Activated T-cell treated with anti-CD3 and anti-CD28 coated beads for 1 hour (primary cell): ENCODE measurements around the gene ZNF407.

Experiments used
- DNase-seq: peaks from one replicate; pipeline ENCODE4 v3.0.0-alpha.2; 2020; ENCODE audit warnings: low read depth

Gene ZNF407

GRCh38 chr18:74626049-74626874 lies 28.6 kb downstream of the ZNF407 start:
- DNase-seq = no peak

DNA sequence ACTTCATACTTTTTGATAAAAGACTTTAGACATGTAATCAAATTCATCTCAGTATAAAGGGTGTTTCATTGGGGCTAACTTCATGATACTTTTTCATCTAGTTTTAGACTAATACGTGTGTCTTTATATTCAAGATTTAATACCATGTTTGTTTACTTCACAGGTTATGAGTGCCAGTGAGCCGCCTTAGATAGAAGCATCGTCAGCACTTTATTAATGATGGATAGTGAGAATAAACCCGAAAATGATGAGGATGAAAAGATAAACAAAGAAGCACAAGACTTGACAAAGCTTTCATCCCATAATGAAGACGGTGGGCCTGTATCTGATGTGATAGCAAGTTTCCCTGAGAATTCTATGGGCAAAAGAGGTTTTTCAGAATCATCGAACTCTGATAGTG lies 33.1 kb downstream of the ZNF407 start:
- no peak for DNase-seq

- DNase-seq = no peak
Observed at GRCh38 chr18:74631212-74631611, 33.5 kb downstream of the ZNF407 start.

GRCh38 chr18:74631623-74632350 lies 34.1 kb downstream of the ZNF407 start:
- no peak for DNase-seq

- no peak for DNase-seq
Observed at GRCh38 chr18:74632351-74632679, 34.6 kb downstream of the ZNF407 start.

DNA sequence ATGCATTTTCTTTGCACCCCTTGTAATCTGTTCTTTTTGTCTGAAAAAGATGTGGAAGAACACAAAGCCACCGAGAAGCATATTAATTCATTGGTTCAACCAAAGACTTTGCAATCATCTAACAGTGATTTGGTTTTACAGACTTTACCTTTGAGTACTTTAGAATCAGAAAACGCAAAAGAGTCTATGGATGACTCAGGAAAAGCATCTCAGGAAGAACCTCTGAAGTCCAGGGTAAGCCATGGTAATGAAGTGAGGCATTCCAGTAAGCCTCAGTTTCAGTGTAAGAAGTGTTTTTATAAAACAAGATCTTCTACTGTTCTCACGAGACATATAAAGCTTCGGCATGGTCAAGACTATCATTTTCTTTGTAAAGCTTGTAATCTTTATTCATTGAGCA lies 35.2 kb downstream of the ZNF407 start:
- no peak for DNase-seq

DNA sequence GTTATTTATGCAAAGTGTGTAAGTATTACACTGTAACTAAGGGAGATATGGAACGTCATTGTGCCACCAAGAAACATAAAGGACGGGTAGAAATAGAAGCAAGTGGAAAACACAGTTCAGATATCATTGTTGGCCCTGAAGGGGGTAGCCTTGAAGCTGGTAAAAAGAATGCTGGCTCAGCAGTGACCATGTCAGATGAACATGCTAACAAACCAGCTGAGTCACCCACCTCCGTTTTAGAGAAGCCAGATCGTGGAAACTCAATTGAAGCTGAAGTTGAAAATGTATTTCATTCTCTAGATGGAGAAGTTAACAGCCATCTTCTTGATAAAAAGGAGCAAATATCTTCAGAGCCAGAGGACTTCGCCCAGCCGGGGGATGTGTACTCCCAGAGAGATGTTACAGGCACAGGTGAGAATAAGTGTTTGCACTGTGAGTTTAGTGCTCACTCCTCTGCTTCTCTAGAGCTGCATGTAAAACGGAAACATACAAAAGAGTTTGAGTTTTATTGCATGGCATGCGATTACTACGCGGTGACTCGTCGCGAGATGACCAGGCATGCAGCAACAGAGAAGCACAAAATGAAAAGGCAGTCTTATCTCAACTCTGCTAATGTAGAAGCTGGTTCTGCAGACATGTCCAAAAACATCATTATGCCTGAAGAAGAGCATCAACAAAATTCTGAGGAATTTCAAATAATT lies 36.1 kb downstream of the ZNF407 start:
- no peak for DNase-seq

GRCh38 chr18:74635224-74635975 lies 37.7 kb downstream of the ZNF407 start:
- no peak for DNase-seq

DNA sequence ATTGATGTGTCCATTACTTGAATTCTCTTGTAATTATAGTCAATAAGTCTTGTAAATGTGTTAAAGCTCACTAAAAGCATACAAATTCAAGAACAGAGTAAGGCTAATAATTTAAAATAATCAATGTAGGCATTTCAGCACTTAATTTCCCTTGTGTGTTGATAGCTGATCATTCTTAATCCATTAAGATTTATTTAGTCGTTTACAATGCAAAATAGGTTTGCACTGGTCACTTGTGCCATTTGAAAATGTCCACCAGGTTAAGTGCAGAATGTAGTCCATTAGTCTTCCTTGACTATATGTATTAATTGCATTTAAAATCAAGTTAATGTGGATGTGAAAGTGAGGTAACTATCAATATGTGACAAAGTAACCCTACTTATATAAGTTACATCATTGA lies 39.4 kb downstream of the ZNF407 start:
- no peak for DNase-seq

DNA sequence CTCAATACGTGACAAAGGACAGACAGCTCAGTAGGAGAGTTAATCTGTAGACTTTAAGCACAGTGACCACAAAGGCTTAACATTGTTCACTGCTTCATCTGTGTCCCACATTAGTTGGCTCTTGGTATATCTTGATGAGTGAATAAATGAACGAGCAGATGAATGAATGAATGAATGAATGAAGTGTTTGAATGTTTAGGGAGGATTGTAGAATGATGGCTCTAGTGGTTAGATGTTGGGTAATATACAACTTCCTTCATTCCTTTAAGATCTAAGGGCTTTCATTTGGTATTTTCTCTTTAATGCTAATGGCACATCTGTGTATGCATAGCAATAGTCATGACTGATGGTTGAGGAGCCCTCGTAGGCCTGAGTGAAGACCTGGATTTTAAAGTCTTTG lies 40.5 kb downstream of the ZNF407 start:
- no peak for DNase-seq

GRCh38 chr18:74644713-74645112 lies 47.0 kb downstream of the ZNF407 start:
- no peak for DNase-seq

GRCh38 chr18:74645679-74646078 lies 48.0 kb downstream of the ZNF407 start:
- DNase-seq = no peak

- DNase-seq = no peak
Observed at GRCh38 chr18:74651327-74652128, 53.9 kb downstream of the ZNF407 start.

- DNase-seq = no peak
Observed at GRCh38 chr18:74652392-74652988, 54.8 kb downstream of the ZNF407 start.

DNA sequence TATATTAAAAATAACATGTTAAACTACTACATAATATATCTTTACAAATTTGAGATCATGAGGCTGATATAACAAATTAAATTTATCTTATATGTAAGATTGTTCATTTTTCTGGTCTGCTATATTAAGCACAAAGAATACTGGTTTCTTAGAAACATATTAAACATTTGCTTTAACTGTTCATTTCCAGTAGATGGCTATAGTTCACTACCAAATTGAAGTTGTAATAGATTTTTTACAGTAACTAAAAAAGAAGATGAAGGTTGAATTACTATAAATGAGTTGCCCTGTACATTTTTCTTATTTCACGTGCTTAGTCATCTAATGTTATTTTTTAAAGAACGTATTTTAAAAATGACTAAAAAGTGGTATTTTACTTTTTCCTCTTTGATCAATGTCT lies 57.0 kb downstream of the ZNF407 start:
- no peak for DNase-seq

DNA sequence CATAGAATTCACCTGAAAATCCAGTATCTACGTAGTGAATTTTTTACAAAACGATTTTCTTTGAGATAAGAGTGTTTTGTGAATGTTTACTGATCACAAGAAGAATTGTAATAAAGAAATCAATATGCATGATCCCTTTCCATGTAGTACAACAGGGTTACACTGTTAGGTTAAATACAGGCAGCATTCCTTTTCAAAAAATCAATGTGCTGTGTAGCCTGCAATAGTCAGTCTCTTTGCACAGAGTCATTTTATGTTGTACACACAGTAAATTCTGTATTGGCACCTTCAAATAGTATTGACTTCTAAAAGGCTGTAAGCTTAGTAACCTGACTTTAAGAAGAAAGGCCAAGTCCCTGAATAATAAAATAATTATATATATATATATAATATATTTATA lies 63.3 kb downstream of the ZNF407 start:
- DNase-seq = no peak

- no peak for DNase-seq
Observed at GRCh38 chr18:74661691-74662090, 64.0 kb downstream of the ZNF407 start.

- DNase-seq = no peak
Observed at GRCh38 chr18:74662622-74663021, 65.0 kb downstream of the ZNF407 start.

DNA sequence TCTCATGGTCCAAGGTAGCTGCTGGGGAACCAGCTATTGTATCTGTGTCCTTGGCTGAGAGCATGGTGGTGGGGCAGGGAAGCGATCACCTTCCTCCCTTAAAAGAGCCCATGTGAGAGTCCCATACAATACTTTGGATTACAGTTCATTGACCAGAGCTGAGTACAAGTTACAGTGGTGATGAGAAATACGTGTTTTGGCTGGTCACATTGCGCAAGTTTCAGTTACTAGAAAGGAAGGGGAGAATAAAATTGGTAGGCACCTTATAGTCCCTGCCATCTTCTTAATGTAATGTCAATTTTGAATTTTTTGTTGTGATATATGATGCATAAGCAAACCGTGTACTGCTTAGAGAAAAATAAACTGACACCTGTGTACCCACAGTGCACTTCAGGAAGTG lies 67.7 kb downstream of the ZNF407 start:
- DNase-seq = no peak

DNA sequence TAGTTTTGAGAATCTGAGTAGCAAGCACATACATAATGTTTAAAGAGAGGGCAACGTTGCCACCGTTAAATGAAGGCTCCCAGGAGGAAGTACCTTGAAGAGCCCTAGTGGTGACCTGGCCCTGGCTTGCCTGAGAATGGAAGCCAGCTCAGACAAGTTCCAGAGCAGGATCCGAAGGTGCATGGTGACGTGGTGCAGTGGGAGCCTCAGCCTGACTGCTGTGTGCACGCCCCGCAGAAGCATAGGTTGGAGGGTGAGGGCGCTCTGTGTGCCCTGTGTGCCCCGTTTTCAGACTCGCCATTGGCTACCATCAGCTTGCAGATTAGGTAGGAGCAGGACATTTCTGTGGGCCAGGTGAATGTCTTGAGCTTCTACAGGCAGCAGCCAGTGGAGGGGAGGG lies 68.2 kb downstream of the ZNF407 start:
- DNase-seq = no peak

DNA sequence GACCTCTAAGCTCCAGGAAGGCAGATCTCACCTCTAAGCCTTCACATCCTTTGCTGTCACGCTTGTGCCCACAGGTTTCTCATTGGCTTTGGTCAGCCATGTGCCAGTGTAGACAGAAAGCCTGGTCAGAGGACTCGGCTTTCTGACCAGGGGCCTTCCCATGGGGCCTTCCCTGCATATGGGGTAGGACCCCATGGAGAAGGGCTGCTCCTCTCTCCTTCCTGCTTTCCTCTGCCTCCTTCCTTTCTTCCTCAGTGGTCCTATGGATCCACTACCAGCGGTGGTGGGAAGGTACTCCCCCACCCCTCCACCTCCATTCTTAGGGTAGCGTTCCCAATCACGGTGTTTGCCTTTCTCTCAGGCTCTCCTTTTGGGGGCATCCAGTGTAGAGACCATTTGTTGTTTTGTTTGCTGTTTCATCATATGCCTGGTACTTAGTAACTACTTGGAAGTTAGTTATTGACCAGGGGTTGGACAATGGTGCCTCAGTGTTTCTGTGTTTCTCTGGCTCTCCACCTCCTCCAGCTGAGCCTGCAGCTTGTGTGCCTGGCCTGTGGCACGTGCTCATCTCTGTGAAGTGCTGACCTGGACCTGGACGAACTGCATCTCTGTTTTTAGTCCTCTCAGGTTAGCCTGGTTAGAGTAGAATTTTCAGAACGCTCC lies 71.6 kb downstream of the ZNF407 start:
- DNase-seq = no peak
